Right atrium auricular region (tissue), 2 donors: ENCODE results near the gene GJB4. TPM values are rescaled to one million over a fixed set of nuclear protein-coding genes. Genes with fewer than 3 reads are reported as not detected.
"Not testable (repeated sequence)": the region's sequence is repeated elsewhere in the genome, so short reads cannot be mapped to it uniquely, and the experiment has no call there.

ENCODE experiments used
- DNase-seq: peaks from one replicate; pipeline ENCODE4 v3.0.0-alpha.2; 2019; ENCODE audit warnings: low spot score
- H3K27ac ChIP-seq, 2 donors: fragments of 200-600 bp; sonication (generic); 1 replicate in 1 of 2; 2 replicates in 1 of 2; pipeline ENCODE4 v1.5.1; 2016 to 2019
- H3K27me3 ChIP-seq, 2 donors: fragments of 200-600 bp; sonication (generic); one replicate each; pipeline versions ENCODE4 v1.5.1 to v1.6.0; 2017 to 2019
- H3K36me3 ChIP-seq: fragments of 200-600 bp; sonication (generic); one replicate; pipeline ENCODE4 v1.5.1; 2016
- H3K4me1 ChIP-seq, 2 donors: fragments of 200-600 bp; sonication (generic); one replicate each; pipeline versions ENCODE4 v1.5.1 to v1.6.0; 2017 to 2019
- H3K4me3 ChIP-seq, 2 donors: fragments of 200-600 bp; sonication (generic); 1 replicate in 1 of 2; 2 replicates in 1 of 2; pipeline ENCODE4 v1.5.1; 2017 to 2019; ENCODE audit warnings: mild to moderate bottlenecking in 1 of 2, moderate library complexity in 1 of 2
- H3K9me3 ChIP-seq, 2 donors: fragments of 200-600 bp; sonication (generic); one replicate each; pipeline ENCODE4 v1.5.1; 2019
- CTCF ChIP-seq, 2 donors: fragments of 200-600 bp; sonication (generic); IDR thresholded peaks; one replicate each; pipeline ENCODE4 v1.5.1; 2019; ENCODE audit warnings: antibody characterized with exemption in 2 of 2
- total RNA-seq, 2 donors: library from RNA; depleted of rRNA; stranded (reverse); fragments of >200 nt; gene quantifications; one replicate each; pipeline ENCODE4 v1.1.0, GENCODE V29; 2016

Gene GJB4
- total RNA-seq, 2 donors from 2014 or later: not detected

- H3K4me1 ChIP-seq: peaks cover 0 to 7% of the 10 kb centered on the region in 2 donors
- H3K27me3 ChIP-seq: no peaks in the 10 kb centered on the region
- H3K36me3 ChIP-seq: no peaks in the 10 kb centered on the region
- no peak for DNase-seq
- no peak for TF ChIP-seq CTCF (IDR thresholded peaks at IDR 0.05)
- no peaks in the 10 kb centered on the region for H3K9me3 ChIP-seq
- no peak overlapping the region for H3K4me3 ChIP-seq
- H3K27ac ChIP-seq: no peak overlapping the region
Measured at GRCh38 chr1:34803770-34804169, 44.2 kb downstream of the GJB4 start.

GRCh38 chr1:34806396-34806795 lies 46.9 kb downstream of the GJB4 start:
- TF ChIP-seq CTCF (IDR thresholded peaks at IDR 0.05): no peak
- H3K4me3 ChIP-seq: no peak overlapping the region
- H3K36me3 ChIP-seq: no peaks in the 10 kb centered on the region
- H3K4me1 ChIP-seq: peaks cover 0 to 7% of the 10 kb centered on the region in 2 donors
- no peaks in the 10 kb centered on the region for H3K9me3 ChIP-seq
- no peak for DNase-seq
- no peak overlapping the region for H3K27ac ChIP-seq
- no peaks in the 10 kb centered on the region for H3K27me3 ChIP-seq

- H3K4me3 ChIP-seq: no peak overlapping the region
- H3K27ac ChIP-seq: no peak overlapping the region
- H3K36me3 ChIP-seq: no peaks in the 10 kb centered on the region
- peaks cover 0 to 7% of the 10 kb centered on the region in 2 donors for H3K4me1 ChIP-seq
- H3K27me3 ChIP-seq: no peaks in the 10 kb centered on the region
- TF ChIP-seq CTCF (IDR thresholded peaks at IDR 0.05): no peak
- no peak for DNase-seq
- H3K9me3 ChIP-seq: no peaks in the 10 kb centered on the region
Measured at GRCh38 chr1:34808051-34808810, 48.7 kb downstream of the GJB4 start.

GRCh38 chr1:34810781-34811180 lies 51.2 kb downstream of the GJB4 start:
- not testable (repeated sequence) for DNase-seq, H3K27ac ChIP-seq, H3K9me3 ChIP-seq, H3K36me3 ChIP-seq, H3K27me3 ChIP-seq, H3K4me3 ChIP-seq, H3K4me1 ChIP-seq

Other genes with a start within 250 kb of the GJB4 start
- gene GJB5, start 4.7 kb upstream of the GJB4 start, total RNA-seq: not detected
- under 1 TPM in 1 of 2 donors, not detected in 1; 0.28 TPM for gene GJB3, start 21.5 kb downstream of the GJB4 start, total RNA-seq
- 10 to 100 TPM; 31.6 to 50.9 TPM for gene GJA4, start 33.3 kb downstream of the GJB4 start, total RNA-seq
- gene SMIM12, start 100.0 kb downstream of the GJB4 start, total RNA-seq: 10 to 100 TPM; 26.6 to 34.0 TPM
- under 1 TPM in 1 of 2 donors, not detected in 1; 0.43 TPM for gene DLGAP3, start 169.9 kb downstream of the GJB4 start, total RNA-seq
- 10 to 100 TPM; 25.2 to 30.6 TPM for gene TMEM35B, start 225.6 kb downstream of the GJB4 start, total RNA-seq